ENCODE measurements around the gene SUSD2.
"Not testable (repeated sequence)": the region's sequence is repeated elsewhere in the genome, so short reads cannot be mapped to it uniquely, and the experiment has no call there.

The SUSD2 gene

DNA sequence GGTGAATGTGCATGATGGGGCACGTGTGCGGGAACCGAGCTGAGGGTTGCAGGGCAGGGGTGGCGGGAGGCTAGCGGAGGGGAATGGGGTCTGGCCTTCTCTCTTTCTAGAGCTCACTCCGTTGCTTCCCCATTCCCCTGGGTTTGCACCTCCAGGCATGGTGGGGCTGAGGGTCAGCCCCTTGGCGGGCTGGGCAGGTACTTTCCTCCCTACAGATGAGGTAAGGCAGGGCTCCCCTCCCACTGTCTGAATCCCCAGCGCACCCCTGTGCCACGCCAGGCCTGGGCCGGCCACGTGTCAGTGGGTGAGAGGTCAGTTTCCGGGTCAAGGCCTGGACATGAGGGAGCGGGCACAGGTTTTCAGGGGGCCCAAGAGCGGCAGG, 8.9 kb downstream of the SUSD2 start:
- no peak for DNase-seq (ENCODE audit: low spot score)

DNA sequence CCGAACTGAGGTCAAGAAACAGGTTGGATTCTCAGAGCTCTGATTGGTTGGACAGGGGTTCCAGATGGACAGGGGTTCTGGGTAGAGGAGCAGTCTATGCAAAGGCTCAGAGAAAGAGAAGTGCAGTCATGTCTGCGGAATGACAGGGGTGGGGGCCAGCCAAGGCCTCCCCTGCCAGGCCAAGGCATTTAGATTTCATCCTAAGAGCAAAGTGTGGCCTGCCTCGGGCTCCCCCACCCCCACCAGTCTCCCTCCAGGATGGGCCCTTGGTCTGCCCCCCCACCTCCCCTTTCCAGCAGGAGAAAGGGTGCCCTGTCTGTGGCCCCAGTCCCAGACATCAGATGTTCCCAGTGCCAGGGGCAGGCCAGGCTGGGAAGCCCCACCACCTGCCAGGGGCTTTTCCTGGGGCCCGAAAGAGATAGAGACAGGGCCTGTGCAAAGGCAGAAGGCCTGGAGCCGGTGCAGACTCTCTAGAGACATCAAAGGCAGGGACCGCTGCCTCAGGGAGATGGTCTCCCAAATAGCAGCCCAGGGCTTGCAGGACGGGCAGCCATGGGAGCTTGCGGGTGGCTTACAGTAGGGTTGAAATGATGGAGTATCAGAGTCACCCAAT, 9.4 kb downstream of the SUSD2 start:
- no peak for DNase-seq (ENCODE audit: low spot score)

DNA sequence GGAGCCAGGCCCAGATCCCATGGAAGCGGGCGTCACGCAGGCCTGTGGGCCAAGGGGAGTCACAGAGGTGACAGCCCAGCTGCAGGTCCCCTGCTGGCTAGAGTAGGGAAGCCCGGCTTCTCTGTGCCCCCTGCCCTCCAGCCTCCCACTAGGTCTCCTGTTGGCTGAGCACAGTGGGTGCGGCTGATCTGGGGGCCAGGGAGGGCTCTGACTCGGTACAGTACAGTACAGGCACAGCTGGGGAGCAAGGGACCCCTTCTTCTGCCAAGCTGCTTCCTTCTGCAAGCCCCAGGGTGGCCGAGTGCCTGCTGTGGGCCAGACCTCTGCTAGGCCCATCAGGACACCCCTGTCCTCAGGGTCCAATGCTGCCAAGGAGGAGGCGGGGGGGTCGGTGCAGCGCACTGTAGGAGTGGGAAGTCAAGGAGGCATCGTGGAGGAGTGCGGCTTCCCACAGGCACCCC, 10.1 kb downstream of the SUSD2 start:
- DNase-seq (ENCODE audit: low spot score), result no peak

DNA sequence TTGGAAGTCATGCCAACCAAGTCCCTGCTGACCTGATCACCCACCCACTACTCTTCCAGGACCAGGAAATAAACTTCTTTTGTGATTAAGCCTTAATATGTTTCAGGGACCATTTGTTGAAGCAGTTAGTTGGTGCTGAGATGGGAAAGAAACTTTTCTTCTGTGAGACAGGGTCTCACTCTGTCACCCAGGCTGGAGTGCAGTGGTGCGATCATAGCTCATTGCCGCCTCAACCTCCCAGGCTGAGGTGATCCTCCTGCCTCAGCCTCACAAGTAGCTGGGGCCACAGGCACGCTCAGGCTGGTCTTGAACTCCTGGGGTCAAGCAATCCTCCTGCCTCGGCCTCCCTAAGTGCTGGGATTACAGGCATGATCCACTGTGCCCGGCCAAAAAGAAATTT, 10.6 kb downstream of the SUSD2 start:
- DNase-seq (ENCODE audit: low spot score), result no peak

DNA sequence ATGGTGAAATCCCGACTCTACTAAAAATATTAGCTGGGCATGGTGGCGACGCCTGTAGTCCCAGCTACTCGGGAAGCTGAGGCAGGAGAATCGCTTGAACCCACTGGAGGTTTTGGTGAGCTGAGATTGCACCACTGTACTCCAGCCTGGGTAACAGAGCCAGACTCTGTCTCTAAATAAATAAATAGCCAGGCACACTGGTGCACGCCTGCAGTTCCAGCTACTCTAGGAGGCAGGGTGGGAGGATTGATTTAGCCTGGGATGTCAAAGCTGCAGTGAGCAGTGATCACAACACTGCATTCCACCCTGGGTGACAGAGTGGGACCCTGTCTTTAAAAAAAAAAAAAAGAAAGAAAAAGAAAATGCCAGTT, 17.4 kb downstream of the SUSD2 start:
- DNase-seq (ENCODE audit: low spot score), result no peak

DNA sequence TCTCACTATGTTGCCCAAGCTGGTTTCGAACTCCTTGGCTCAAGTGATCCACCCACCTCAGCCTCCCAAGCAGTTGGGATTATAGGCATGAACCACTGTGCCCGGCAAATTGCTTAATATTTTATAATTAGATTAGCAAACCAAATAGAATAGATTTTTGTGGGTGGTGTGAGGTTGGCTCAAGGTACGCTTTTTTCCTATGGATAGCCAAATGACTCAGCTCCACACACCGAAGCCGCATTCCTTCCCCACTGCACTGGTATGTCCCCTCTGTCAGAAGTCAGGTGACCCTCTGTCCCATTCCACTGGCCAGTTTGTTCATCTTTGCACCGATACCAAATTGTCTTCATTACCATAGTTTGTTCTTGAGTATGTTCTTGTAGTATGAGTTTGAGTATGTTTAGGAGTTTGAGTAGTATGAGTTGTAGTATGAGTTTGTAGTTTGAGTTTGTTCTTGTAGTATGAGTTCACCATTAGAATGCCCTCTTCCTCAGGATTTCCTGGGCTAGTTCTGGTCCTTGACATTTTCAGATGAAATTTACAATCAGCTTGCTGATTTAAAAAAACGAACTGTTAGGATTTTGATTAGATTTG, 19.4 kb downstream of the SUSD2 start:
- DNase-seq (ENCODE audit: low spot score), result no peak

DNA sequence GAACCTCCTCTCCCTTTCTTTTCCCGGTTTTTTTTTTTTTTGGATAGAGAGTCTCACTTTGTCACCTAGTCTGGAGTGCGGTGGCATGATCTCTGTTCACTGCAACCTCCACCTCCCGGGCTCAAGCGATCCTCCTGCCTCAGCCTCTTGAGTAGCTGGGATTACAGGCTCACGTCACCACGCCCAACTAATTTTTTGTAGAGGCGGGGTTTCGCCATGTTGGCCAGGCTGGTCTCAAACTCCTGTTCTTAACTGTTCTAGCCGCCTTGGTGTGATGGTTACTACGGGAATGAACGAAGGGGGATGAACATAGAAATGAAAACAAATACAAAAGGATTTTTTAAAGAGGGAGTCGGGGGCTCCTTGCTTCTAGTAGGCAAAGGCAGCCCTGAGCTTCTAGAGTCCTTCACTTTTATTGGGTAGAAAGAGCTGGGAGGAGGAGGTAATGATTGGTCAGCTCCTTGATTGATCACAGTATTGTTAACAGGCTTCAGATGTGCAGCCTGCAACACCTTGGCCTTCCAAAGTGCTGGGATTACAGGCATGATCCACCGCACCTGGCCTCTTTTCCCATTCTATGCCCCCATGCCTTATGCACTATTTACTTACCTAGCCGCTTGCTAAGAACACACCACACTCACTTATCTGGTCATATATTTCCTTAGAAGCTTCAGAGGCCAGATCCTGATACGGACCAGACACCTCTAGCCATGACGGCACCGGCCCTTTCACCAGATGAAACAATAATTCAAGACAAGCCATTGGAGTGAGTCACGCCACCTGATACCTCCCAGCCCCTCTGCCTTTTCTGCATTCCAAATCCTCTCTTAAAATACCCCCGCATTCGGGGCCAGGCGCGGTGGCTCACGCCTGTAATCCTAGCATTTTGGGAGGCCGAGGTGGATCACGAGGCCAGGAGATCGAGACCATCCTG, 20.7 kb downstream of the SUSD2 start:
- DNase-seq (ENCODE audit: low spot score), result no peak

DNA sequence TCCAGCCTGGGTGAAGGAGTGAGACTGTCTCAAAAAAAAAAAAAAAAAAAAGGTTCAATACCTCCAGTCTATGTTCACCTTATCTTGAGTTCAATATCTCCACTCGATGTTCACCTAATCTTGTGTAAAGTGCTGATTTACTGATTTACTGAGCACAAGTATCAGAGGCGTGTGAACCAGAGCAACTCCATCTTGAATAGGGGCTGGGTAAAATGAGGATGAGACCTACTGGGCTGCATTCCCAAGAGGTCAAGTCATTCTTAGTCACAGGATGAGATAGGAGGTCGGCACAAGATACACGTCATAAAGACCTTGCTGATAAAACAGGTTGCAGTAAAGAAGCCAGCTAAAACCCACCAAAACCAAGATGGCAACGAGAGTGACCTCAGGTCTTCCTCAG, 22.6 kb downstream of the SUSD2 start:
- not testable (repeated sequence) for DNase-seq (ENCODE audit: low spot score)

DNA sequence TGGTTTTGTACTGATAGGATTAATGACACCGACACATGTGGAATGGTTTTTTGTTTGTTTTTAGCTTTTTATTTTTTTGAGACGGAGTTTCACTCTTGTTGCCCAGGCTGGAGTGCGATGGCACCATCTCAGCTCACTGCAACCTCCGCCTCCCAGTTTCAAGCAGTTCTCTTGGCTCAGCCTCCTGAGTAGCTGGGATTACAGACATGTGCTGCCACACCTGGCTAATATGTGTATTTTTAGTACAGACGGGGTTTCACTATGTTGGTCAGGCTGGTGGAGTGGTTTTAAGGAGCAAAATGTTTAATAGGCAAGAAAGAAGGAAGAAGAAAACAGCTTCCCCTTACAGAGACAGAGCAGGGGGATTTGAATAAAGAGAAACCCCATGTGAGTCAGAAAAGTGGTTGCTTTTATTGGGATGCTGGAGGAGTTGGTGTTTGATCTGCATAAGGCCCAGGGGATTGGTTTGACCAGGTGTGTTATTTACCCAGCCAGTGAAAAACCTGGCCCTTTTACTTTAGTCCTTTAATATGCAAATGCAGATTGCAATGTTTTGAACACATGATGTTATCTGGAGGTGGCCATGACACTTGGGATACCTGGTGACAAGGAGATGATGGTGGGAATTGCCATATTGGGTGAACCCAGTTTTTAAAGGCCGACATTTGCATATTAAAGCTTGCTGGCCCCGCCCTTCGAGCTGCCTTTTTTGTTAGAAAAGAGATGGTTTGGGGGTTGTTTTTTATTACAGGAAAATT, 24.3 kb downstream of the SUSD2 start:
- peak; percentile 21 for DNase-seq (ENCODE audit: low spot score)

DNA sequence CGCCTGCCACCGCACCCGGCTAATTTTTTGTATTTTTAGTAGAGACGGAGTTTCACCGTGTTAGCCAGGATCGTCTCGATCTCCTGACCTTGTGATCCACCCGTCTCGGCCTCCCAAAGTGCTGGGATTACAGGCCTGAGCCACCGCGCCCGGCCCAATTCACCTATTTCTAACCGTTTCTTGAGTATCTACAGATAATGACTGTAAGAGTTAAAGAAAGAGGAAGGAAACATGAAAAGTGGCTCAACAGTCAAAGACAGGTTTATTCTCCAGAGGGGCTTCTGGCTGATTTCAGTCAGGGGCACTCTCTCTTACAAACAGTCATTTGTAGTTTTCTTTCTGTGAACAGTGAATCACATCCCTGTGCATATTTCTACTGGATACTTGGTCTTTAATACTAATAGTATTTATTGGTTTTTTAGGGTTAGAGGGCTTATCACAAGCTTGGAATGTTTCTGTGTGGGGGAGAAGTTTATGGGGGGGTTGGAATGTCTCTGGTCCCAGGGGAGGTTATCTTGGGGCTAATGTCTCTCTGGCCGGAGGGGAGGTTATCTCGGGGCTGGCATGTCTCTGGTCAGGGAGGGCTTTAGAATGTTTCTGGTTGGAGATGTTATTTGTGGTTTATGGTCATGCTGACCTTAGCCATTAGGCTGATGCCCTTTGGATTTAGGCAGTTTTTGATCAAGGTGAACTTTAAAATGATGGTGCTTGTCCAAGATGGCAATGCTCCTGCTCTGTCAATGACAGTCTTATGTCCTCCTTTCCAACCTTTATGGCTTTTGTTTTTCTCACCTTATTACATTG, 25.4 kb downstream of the SUSD2 start:
- DNase-seq (ENCODE audit: low spot score), result not testable (repeated sequence)

DNA sequence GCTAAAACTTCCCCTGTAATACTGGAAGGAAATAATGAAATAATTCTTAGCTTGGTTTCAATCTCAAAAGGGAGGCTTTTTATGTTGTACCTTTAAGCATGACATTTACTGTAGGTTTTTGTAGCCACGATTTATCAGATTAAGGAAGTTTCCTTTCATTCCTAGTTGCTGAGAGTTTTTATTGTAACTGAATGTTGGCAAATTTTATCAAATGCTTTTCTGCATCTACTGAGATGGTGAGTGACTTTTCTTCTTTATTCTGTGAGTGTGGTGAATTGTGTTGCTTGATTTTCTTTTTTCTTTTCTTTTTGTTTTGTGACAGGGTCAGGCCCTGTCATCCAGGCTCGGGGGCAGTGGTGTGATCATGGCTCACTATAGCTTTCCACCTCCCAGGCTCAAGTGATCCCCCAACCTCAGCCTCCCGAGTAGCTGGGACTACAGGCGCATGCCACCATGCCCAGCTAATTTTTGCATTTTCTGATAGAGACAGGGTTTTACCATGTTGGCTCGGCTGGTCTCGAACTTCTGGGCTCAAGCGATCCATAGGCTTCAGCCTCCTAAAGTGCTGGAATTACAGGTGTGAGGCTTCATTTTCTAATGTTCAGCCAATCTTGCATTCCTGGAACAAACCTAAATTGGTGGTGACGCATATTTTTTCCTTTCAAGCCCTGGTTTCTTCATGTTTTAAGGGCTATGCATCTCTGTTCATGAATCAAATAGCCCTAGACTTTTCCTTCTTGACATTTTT, 26.2 kb downstream of the SUSD2 start:
- DNase-seq (ENCODE audit: low spot score), result no peak

DNA sequence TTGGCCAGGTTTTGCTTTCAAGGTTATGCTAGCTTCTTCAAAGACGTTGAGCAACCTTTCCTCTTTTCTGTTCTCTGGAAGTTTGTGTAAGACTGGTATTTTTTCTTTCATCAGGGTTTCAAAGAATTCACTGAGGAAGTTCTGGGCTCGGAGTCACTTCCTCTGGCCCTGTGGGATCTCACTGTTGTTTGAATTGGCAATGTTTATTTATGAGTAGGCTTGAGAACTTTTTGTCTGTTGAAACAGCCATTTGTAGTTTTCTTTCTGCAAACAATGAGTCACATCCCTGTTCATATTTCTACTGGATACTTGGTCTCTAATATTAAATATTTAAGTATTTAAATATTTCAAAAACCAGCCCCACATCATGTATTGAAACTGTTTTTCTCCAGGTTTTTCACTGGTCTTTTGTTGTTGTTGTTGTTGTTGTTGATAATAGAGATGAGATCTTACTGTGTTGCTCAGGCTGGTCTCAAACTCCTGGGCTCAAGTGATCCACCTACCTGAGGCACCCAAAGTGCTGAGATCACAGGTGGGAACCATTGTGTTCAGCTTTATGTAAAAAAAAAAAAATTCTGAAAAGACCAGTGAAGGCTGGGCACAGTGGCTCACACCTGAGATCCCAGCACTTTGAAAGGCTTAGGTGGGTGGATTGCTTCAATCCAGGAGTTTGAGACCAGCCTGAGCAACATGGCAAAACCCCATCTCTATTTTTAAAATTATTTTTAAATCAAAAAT, 26.9 kb downstream of the SUSD2 start:
- no peak for DNase-seq (ENCODE audit: low spot score)

DNA sequence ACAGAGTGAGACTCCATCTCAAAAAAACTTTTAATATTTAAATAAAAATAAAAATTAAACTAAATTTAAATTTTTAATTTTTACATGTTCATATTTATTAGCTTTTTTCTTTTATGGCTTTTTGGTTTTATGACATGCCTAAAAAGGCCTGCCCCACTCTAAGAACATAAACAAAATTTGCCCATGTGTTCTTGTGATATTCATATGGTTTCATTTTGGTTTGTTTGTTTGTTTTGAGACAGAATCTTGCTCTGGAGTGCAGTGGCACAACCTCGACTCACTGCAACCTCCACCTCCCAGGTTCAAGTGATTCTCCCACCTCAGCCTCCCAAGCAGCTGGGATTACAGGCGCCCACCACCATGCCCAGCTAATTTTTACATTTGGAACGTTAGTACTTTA, 27.7 kb downstream of the SUSD2 start:
- DNase-seq (ENCODE audit: low spot score), result no peak

DNA sequence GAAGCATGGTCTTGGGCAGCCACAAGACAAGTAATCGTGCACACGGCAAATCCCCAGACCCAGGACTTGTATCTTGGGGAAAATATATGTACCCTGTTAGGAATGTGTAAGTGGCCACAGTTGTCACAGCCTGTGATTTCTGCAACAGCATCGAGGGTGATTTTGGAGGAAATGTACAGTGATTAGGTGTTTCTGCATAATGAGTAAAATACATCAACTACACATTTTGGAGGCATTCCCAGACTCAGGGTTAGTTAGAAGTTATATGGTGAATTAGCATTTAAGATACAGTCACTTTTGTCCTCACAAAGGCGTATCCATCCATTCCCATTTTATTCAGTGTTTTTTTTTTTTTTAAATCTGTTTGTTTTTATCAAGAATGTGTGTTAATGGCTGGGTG, 28.4 kb downstream of the SUSD2 start:
- no peak for DNase-seq (ENCODE audit: low spot score)

DNA sequence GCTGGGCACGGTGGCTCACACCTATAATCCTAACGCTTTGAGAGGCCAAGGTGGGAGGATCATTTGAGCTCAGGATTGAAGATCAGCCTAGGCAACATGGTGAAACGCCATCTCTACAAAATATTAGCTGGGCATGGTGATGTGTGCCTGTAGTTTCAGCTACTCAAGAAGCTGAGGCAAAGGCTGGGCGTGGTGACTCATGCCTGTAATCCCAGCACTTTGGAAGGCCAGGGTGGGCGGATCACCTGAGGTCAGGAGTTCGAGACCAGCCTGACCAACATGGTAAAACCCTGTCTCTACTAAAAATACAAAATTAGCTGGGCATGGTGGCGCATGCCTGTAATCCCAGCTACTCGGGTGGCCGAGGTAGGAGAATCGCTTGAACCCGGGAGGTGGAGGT, 29.1 kb downstream of the SUSD2 start:
- not testable (repeated sequence) for DNase-seq (ENCODE audit: low spot score)

DNA sequence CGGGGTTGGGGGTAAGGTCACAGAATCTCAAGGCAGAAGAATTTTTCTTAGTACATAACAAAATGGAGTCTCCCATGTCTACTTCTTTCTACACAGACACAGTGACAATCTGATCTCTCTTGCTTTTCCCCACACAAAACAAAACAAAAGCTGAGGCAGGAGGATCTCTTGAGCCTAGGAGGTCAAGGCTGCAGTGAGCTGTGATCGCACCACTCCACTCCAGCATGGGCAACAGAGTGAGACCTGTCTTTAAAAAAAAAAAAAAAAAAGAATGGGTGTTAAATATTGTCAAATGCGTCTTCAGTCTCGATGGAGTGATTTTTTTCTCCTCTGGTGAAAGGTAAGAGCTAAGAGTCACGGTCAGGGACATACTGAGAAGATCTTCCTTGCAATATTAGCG, 30.4 kb downstream of the SUSD2 start:
- not testable (repeated sequence) for DNase-seq (ENCODE audit: low spot score)

DNA sequence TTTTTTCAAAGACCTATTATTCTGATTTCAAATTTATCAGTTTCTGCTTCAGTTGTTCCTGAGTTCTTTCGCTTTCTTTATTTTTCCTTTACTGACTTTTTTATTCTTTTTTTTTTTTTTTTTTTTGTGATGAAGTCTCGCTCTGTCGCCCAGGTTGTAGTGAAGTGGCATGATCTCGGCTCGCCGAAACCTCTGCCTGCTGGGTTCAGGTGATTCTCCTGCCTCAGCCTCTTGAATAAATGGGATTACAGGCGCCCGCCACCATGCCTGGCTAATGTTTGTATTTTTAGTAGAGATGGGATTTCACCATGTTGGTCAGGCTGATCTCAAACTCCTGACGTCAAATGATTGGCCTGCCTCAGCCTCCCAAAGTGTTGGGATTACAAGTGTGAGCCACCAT, 31.8 kb downstream of the SUSD2 start:
- not testable (repeated sequence) for DNase-seq (ENCODE audit: low spot score)

DNA sequence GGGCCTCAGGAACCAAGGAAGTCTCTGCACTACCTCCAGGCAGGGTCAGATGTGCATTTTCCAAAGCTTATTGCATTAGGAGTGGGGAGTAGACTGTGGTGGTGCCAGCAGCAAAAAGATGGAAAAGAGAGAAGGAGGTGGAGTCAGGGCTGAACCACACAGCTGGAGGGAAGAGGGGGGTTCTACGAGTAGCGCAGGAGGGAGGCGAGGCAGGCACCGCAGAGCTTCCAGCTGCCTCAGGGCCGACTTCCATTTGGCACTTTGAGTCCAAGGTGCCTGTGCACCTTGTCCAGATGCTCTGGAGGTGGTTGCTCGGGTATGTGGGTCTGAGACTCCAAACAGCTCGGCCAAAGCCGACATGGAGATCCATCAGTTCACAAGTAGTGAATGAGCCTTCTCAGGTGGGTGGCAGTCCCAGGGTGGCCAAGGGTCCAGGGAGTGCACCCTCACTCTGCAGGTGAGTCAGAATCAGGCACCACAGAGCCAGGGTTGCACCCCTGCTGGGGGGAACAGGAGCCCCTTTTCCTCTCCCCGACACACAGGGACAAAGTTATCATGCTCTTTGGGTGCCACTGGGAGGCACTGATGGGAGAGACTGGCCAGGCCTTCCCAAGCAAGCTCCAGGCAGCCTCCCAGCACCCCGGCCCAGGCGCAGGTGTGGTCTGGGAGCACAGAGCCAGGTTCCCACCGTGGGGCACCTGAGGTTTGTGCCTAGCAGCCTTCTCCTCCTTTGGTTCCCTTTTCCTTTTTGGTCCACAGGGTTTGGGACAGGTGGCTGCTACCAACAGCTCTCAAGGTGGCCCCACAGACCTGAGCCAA, 33.4 kb downstream of the SUSD2 start:
- no peak for DNase-seq (ENCODE audit: low spot score)

DNA sequence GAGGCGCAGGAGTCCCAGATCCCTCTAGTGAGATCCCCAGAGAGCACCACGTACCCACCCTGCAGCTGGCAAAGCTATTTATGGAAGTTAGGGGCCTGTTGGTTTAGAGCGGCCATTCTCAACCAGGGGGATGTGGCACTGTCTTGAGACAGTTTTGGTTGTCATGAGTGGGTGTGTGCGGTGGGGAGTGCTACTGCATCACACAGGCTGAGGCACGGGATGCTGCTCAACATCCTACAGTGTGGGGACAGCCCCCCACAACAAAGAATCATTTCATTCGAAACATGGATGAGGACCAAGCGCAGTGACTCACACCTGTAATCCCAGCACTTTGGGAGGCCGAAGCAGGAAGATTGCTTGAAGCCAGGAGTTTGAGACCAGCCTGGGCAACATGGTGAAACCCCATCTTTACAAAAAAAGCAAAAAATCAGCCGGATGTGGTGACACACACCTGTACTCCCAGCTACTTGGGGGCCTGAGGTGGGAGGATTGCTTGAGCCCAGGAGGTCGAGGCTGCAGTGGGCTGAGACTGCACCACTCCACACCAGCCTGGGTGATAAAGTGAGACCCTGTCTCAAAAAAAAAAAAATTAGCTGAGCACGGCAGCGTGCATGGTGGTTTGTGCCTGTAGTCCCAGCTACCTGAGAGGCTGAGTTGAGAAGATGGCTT, 35.4 kb downstream of the SUSD2 start:
- DNase-seq (ENCODE audit: low spot score), result no peak
